Liver (tissue), 9 donors: ENCODE measurements around the gene PPP1R13B. TPM values are rescaled to one million over a fixed set of nuclear protein-coding genes. Genes with fewer than 3 reads are reported as not detected.

Experiments
- DNase-seq: peaks from one replicate; pipeline ENCODE4 v3.0.0-alpha.2; 2017; ENCODE audit warnings: low spot score
- H3K27ac ChIP-seq, 2 donors: one replicate each; pipeline ENCODE4 v1.7.0; 2013; ENCODE audit warnings: inconsistent platforms in 2 of 2, low read length in 2 of 2, control low read depth in 1 of 2, low read depth in 1 of 2, mild to moderate bottlenecking in 1 of 2
- H3K27me3 ChIP-seq, 4 donors: one replicate each; pipeline versions ENCODE4 v1.6.1 to v1.7.0; 2013; ENCODE audit warnings: low read length in 3 of 4, inconsistent platforms in 1 of 4, mild to moderate bottlenecking in 1 of 4, moderate library complexity in 1 of 4; ENCODE audit not compliant: control insufficient read depth in 4 of 4, insufficient read depth in 4 of 4
- H3K36me3 ChIP-seq, 4 donors: one replicate each; pipeline versions ENCODE4 v1.6.1 to v1.7.0; 2013; ENCODE audit warnings: low read length in 3 of 4, mild to moderate bottlenecking in 3 of 4, low read depth in 1 of 4, moderate library complexity in 1 of 4; ENCODE audit not compliant: control insufficient read depth in 4 of 4, insufficient read depth in 3 of 4
- H3K4me1 ChIP-seq, 4 donors: one replicate each; pipeline versions ENCODE4 v1.6.1 to v1.7.0; 2013; ENCODE audit warnings: low read length in 3 of 4, mild to moderate bottlenecking in 3 of 4, moderate library complexity in 1 of 4; ENCODE audit not compliant: control insufficient read depth in 4 of 4, insufficient read depth in 4 of 4
- H3K4me3 ChIP-seq, 3 donors: one replicate each; pipeline versions ENCODE4 v1.6.1 to v1.7.0; 2013; ENCODE audit warnings: low read length in 3 of 3, control low read depth in 1 of 3, low read depth in 1 of 3, mild to moderate bottlenecking in 1 of 3
- H3K9ac ChIP-seq, 2 donors: one replicate each; pipeline ENCODE4 v1.7.0; 2013; ENCODE audit warnings: low read length in 2 of 2, mild to moderate bottlenecking in 2 of 2, moderate library complexity in 2 of 2, control low read depth in 1 of 2, low read depth in 1 of 2
- H3K9me3 ChIP-seq, 4 donors: one replicate each; pipeline versions ENCODE4 v1.6.1 to v1.7.0; 2013; ENCODE audit warnings: low read length in 3 of 4; ENCODE audit not compliant: control insufficient read depth in 4 of 4
- CTCF ChIP-seq: fragments of 150-350 bp; IDR thresholded peaks from 2 replicates; pipeline ENCODE4 v1.5.1; 2017; ENCODE audit warnings: improper control_type of control experiment, low read depth, low read length; ENCODE audit not compliant: missing input control
- EGR1 ChIP-seq, 2 donors: IDR thresholded peaks; 2 replicates each; pipeline ENCODE4 v1.6.1; 2016 to 2018; ENCODE audit warnings: antibody characterized with exemption in 2 of 2, low read depth in 2 of 2
- FOXA1 ChIP-seq: IDR thresholded peaks from 2 replicates; pipeline ENCODE4 v1.6.1; 2016; ENCODE audit warnings: antibody characterized with exemption
- FOXA2 ChIP-seq: IDR thresholded peaks from 2 replicates; pipeline ENCODE4 v1.6.1; 2016; ENCODE audit warnings: antibody characterized with exemption
- GABPA ChIP-seq, 2 donors: IDR thresholded peaks in 1 of 2; conservative IDR thresholded peaks in 1 of 2; 2 replicates each; pipeline ENCODE4 v1.6.1; 2016; ENCODE audit warnings: antibody characterized with exemption in 2 of 2, mild to moderate bottlenecking in 1 of 2, moderate library complexity in 1 of 2
- HNF4A ChIP-seq, 2 donors: conservative IDR thresholded peaks; 2 replicates each; pipeline ENCODE4 v1.6.1; 2016; ENCODE audit warnings: antibody characterized with exemption in 2 of 2, mild to moderate bottlenecking in 2 of 2
- HNF4G ChIP-seq: IDR thresholded peaks from 2 replicates; pipeline ENCODE4 v1.6.1; 2016; ENCODE audit warnings: antibody characterized with exemption
- JUND ChIP-seq, 2 donors: IDR thresholded peaks; 2 replicates each; pipeline ENCODE4 v1.6.1; 2016; ENCODE audit warnings: antibody characterized with exemption in 2 of 2
- NR2F2 ChIP-seq: IDR thresholded peaks from 2 replicates; pipeline ENCODE4 v1.6.1; 2016; ENCODE audit warnings: antibody characterized with exemption
- RAD21 ChIP-seq, 2 donors: IDR thresholded peaks; 2 replicates each; pipeline ENCODE4 v1.6.1; 2016; ENCODE audit warnings: antibody characterized with exemption in 2 of 2, mild to moderate bottlenecking in 2 of 2
- RXRA ChIP-seq, 2 donors: IDR thresholded peaks; 2 replicates each; pipeline ENCODE4 v1.6.1; 2017 to 2018; ENCODE audit warnings: antibody characterized with exemption in 2 of 2, mild to moderate bottlenecking in 1 of 2
- SP1 ChIP-seq: IDR thresholded peaks from 2 replicates; pipeline ENCODE4 v1.6.1; 2018; ENCODE audit warnings: antibody characterized with exemption, mild to moderate bottlenecking
- TAF1 ChIP-seq: conservative IDR thresholded peaks from 2 replicates; pipeline ENCODE4 v1.6.1; 2016; ENCODE audit warnings: antibody characterized with exemption, mild to moderate bottlenecking
- YY1 ChIP-seq: IDR thresholded peaks from 2 replicates; pipeline ENCODE4 v1.6.1; 2016; ENCODE audit warnings: antibody characterized with exemption, mild to moderate bottlenecking
- WGBS: extraction: QIAGEN DNeasy Blood & Tissue Kit; methylation state at CpG from one replicate; pipeline ENCODE4 v1.1.7; 2013; 5-methylcytosine and 5-hydroxymethylcytosine counted together
- polyA plus RNA-seq, 2 donors: library from polyadenylated mRNA; stranded (reverse) in 1 of 2; unstranded in 1 of 2; fragments of 200-250 nt in 1 of 2; fragments of >200 nt in 1 of 2; fragmentation: Nextera tagmentation in 1 of 2; extraction: Ambion mirVana in 1 of 2; gene quantifications; one replicate each; pipeline versions ENCODE4 v1.2.1 to v1.2.3, GENCODE V29; 2013 to 2015
- total RNA-seq, 2 donors: library from RNA; depleted of rRNA; stranded (reverse); fragments of >200 nt; gene quantifications; one replicate each; pipeline ENCODE4 v1.2.3, GENCODE V29; 2014
- TF ChIP-seq, protein P1 (sequence below): IDR thresholded peaks from 2 replicates; pipeline ENCODE4 v1.6.1; 2016; ENCODE audit warnings: antibody characterized with exemption, mild to moderate bottlenecking
- TF ChIP-seq, protein P2 (sequence below): IDR thresholded peaks from 2 replicates; pipeline ENCODE4 v1.6.1; 2016; ENCODE audit warnings: antibody characterized with exemption
- TF ChIP-seq, protein P3 (sequence below): IDR thresholded peaks from 2 replicates; pipeline ENCODE4 v1.6.1; 2016; ENCODE audit warnings: antibody characterized with exemption
- TF ChIP-seq, protein P4 (sequence below): IDR thresholded peaks from 2 replicates; pipeline ENCODE4 v1.6.1; 2016; ENCODE audit warnings: antibody characterized with exemption
- donor health status: healthy.
- donor health status: healthy.
- donor health status: healthy.
- donor health status: healthy.
- donor health status: healthy.

Gene PPP1R13B
- total and polyA plus RNA-seq, 4 donors: 3.2 to 15.1 (median 5.1) TPM

DNA sequence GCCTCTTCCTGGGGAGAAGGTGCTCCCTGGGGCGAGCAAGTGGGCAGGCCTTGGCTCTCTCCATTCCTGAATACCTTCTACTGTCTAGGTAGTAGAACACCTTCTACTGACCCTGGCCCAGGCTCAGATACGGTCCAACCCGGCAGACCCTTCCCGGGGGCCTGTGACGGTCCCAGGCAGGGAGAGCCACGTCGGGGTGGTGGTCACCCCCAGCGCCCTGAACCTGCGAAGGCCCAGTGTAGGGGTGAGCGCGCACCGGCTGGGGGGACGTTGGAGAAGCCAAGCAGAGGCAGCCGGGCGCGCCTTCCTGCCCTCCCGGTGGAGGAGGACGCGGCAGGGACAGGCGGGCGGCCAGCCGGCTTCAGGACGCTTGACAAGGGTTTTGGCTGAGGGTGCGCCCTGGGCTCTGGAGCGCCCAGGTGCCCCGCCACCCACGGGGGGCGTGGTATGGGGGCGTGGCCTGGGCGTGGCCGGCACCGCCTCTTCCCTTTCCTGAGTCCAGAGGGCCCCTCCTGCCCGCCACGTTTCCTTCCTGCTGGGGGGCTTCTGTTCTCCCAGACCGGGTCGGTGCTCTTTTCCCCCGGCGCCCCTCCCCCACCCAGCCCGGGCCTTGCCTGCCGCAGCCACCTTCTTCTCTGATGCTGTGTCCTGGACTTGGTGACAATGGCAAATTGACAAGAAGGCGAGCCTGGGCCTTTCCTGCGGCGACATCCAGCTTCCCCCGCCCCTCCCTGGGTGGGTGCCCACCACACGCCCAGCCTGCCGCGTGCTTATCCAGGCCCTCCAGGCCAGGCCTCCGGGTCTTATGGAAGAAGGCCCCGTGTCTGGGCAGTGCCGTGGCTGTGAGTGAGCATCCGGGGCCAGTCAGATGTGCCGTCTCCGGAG lies 24.5 kb upstream of the PPP1R13B start (continued):
- TF ChIP-seq, protein P1, sequence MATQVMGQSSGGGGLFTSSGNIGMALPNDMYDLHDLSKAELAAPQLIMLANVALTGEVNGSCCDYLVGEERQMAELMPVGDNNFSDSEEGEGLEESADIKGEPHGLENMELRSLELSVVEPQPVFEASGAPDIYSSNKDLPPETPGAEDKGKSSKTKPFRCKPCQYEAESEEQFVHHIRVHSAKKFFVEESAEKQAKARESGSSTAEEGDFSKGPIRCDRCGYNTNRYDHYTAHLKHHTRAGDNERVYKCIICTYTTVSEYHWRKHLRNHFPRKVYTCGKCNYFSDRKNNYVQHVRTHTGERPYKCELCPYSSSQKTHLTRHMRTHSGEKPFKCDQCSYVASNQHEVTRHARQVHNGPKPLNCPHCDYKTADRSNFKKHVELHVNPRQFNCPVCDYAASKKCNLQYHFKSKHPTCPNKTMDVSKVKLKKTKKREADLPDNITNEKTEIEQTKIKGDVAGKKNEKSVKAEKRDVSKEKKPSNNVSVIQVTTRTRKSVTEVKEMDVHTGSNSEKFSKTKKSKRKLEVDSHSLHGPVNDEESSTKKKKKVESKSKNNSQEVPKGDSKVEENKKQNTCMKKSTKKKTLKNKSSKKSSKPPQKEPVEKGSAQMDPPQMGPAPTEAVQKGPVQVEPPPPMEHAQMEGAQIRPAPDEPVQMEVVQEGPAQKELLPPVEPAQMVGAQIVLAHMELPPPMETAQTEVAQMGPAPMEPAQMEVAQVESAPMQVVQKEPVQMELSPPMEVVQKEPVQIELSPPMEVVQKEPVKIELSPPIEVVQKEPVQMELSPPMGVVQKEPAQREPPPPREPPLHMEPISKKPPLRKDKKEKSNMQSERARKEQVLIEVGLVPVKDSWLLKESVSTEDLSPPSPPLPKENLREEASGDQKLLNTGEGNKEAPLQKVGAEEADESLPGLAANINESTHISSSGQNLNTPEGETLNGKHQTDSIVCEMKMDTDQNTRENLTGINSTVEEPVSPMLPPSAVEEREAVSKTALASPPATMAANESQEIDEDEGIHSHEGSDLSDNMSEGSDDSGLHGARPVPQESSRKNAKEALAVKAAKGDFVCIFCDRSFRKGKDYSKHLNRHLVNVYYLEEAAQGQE: peak; percentile 42

DNA sequence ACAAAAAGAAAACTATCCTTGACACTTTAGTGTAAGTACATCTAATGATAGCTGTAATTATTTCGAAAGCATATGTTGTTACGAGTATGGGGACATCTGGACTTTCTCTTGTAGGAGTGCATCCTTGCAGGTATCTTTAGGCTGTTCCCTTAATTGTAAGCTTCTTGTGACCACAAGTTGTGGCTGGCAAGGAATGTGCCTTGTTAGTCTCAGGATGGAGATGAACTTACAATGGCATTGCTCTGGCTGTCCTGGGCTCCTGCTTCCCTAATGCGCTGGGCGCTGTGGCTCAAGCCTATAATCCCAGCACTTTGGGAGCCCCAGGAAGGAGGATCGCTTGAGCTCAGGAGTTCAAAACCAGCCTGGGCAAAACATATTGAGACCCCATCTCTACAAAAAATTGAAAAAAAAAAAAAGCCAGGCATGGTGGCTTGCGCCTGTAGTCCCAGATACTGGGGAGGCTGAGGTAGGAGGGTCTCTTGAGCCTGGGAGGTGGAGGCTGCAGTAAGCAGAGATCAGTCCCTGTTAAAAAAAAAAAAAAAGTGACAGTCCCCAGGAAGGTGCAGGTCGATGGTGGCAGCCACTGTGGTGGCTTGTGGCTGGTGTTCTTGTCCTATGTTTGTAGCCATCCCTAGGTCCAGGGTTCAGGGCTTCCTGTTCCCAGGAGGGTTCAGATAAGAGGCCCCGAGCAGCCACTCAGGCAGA lies 23.7 kb upstream of the PPP1R13B start:
- Histone ChIP-seq H3K4me3 (peak overlapping the region in 1 of 3 donors; percentile 72), H3K27ac (peak overlapping the region; percentile 38 to 71)

More for the DNA sequence above, 23.7 kb upstream of the PPP1R13B start:
- Histone ChIP-seq H3K9ac (no peak overlapping the region), H3K27me3 (no peaks in the 10 kb centered on the region), H3K36me3 (no peaks in the 10 kb centered on the region), H3K9me3 (no peaks in the 10 kb centered on the region), H3K4me1 (peaks cover 7 to 35% (median 24%) of the 10 kb centered on the region in 4 donors)
- 85% methylated on average over 8 of the region's 8 CpGs for WGBS
- DNase-seq: no peak
- TF ChIP-seq GABPA (IDR thresholded peaks at IDR 0.05 in 1 of 2, conservative IDR thresholded peaks at IDR 0.05 in 1 of 2) (no peak), EGR1 (IDR thresholded peaks at IDR 0.05; ENCODE audit: low read depth in 2 of 2) (no peak), JUND (IDR thresholded peaks at IDR 0.05) (no peak), CTCF (no peak), TAF1 (no peak), HNF4A (conservative IDR thresholded peaks at IDR 0.05) (no peak), RXRA (IDR thresholded peaks at IDR 0.05) (no peak), HNF4G (no peak), SP1 (no peak), NR2F2 (no peak), FOXA2 (no peak), FOXA1 (no peak), RAD21 (IDR thresholded peaks at IDR 0.05) (no peak), YY1 (no peak)
- TF ChIP-seq, protein P2, sequence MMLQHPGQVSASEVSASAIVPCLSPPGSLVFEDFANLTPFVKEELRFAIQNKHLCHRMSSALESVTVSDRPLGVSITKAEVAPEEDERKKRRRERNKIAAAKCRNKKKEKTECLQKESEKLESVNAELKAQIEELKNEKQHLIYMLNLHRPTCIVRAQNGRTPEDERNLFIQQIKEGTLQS: no peak
- TF ChIP-seq, protein P1: no peak
- TF ChIP-seq, protein P3, sequence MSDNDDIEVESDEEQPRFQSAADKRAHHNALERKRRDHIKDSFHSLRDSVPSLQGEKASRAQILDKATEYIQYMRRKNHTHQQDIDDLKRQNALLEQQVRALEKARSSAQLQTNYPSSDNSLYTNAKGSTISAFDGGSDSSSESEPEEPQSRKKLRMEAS: no peak
- TF ChIP-seq, protein P4, sequence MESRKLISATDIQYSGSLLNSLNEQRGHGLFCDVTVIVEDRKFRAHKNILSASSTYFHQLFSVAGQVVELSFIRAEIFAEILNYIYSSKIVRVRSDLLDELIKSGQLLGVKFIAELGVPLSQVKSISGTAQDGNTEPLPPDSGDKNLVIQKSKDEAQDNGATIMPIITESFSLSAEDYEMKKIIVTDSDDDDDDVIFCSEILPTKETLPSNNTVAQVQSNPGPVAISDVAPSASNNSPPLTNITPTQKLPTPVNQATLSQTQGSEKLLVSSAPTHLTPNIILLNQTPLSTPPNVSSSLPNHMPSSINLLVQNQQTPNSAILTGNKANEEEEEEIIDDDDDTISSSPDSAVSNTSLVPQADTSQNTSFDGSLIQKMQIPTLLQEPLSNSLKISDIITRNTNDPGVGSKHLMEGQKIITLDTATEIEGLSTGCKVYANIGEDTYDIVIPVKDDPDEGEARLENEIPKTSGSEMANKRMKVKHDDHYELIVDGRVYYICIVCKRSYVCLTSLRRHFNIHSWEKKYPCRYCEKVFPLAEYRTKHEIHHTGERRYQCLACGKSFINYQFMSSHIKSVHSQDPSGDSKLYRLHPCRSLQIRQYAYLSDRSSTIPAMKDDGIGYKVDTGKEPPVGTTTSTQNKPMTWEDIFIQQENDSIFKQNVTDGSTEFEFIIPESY: no peak
